Cerebellar nuclear complex (tissue), 1 donor: ENCODE measurements around the gene ADGRD1.

Source experiments
- DNase-seq, 2 experiments: peaks; one replicate each; lab custom pipeline; 2025; lab: John Stamatoyannopoulos, UW

The ADGRD1 gene

GRCh38 chr12:131007031-131007739 lies 53.5 kb downstream of the ADGRD1 start:
- no peak for DNase-seq

GRCh38 chr12:131007740-131008117 lies 54.0 kb downstream of the ADGRD1 start:
- DNase-seq: no peak

- no peak for DNase-seq
These were observed 54.6 kb downstream of the ADGRD1 start for GRCh38 chr12:131008131-131008912.

- DNase-seq: no peak
These were observed 55.2 kb downstream of the ADGRD1 start for GRCh38 chr12:131008913-131009270.

- no peak for DNase-seq
These were observed 56.1 kb downstream of the ADGRD1 start for GRCh38 chr12:131009595-131010395.

GRCh38 chr12:131010396-131011131 lies 56.9 kb downstream of the ADGRD1 start:
- DNase-seq: no peak

- DNase-seq: no peak
These were observed 57.7 kb downstream of the ADGRD1 start for GRCh38 chr12:131011165-131012079.

- no peak for DNase-seq
These were observed 58.8 kb downstream of the ADGRD1 start for GRCh38 chr12:131012279-131013069.

- no peak for DNase-seq
These were observed 59.4 kb downstream of the ADGRD1 start for GRCh38 chr12:131013118-131013517.

- no peak for DNase-seq
These were observed 60.6 kb downstream of the ADGRD1 start for GRCh38 chr12:131014343-131014742.

GRCh38 chr12:131015581-131016337 lies 62.1 kb downstream of the ADGRD1 start:
- DNase-seq: no peak

GRCh38 chr12:131017477-131017991 lies 63.8 kb downstream of the ADGRD1 start:
- DNase-seq: no peak

GRCh38 chr12:131018019-131018620 lies 64.4 kb downstream of the ADGRD1 start:
- DNase-seq: no peak

GRCh38 chr12:131018808-131019397 lies 65.2 kb downstream of the ADGRD1 start:
- no peak for DNase-seq

GRCh38 chr12:131020326-131021153 lies 66.8 kb downstream of the ADGRD1 start:
- DNase-seq: no peak

GRCh38 chr12:131021154-131021541 lies 67.4 kb downstream of the ADGRD1 start:
- DNase-seq: no peak

- DNase-seq: no peak
These were observed 70.3 kb downstream of the ADGRD1 start for GRCh38 chr12:131024026-131024425.
